Ascending aorta (tissue), 2 donors: ENCODE measurements around the gene ERICH4. TPM values are rescaled to one million over a fixed set of nuclear protein-coding genes. Genes with fewer than 3 reads are reported as not detected.

ENCODE experiments used
- DNase-seq, 2 donors: peaks; one replicate each; pipeline ENCODE4 v3.0.0-alpha.2; 2019; ENCODE audit warnings: low spot score in 2 of 2
- H3K27ac ChIP-seq, 2 donors: fragments of 200-600 bp; sonication (generic); one replicate each; pipeline ENCODE4 v1.5.1; 2016 to 2017; ENCODE audit warnings: mild to moderate bottlenecking in 1 of 2
- H3K27me3 ChIP-seq: fragments of 200-600 bp; sonication (generic); one replicate; pipeline ENCODE4 v1.5.1; 2017
- H3K36me3 ChIP-seq, 2 donors: fragments of 200-600 bp; sonication (generic); one replicate each; pipeline ENCODE4 v1.5.1; 2016
- H3K4me1 ChIP-seq, 2 donors: fragments of 200-600 bp; sonication (generic); one replicate each; pipeline ENCODE4 v1.5.1; 2016 to 2017; ENCODE audit warnings: mild to moderate bottlenecking in 1 of 2
- H3K4me3 ChIP-seq, 2 donors: fragments of 200-600 bp; sonication (generic); one replicate each; pipeline ENCODE4 v1.5.1; 2016 to 2017; ENCODE audit warnings: mild to moderate bottlenecking in 1 of 2
- H3K9me3 ChIP-seq, 2 donors: fragments of 200-600 bp; sonication (generic); one replicate each; pipeline ENCODE4 v1.5.1; 2016
- intact Hi-C: fragments of 100-400 bp; cut with DNase I; formaldehyde crosslinking; loops from one replicate; pipeline ENCODE4 v1.15.1; 2023
- total RNA-seq: library from RNA; depleted of rRNA; stranded (reverse); fragments of >200 nt; gene quantifications from one replicate; pipeline ENCODE4 v1.1.0, GENCODE V29; 2016
- TF ChIP-seq, protein P1 (sequence below), 3 experiments: fragments of 200-600 bp in 2 of 3; fragments of 450-650 bp in 1 of 3; sonication (generic) in 2 of 3; IDR thresholded peaks; one replicate each; pipeline ENCODE4 v1.5.1; 2016 to 2019; ENCODE audit warnings: antibody characterized with exemption in 3 of 3, mild to moderate bottlenecking in 1 of 3, moderate library complexity in 1 of 3

ERICH4 gene
- total RNA-seq, 1 donor from 2014 or later = not detected

DNA sequence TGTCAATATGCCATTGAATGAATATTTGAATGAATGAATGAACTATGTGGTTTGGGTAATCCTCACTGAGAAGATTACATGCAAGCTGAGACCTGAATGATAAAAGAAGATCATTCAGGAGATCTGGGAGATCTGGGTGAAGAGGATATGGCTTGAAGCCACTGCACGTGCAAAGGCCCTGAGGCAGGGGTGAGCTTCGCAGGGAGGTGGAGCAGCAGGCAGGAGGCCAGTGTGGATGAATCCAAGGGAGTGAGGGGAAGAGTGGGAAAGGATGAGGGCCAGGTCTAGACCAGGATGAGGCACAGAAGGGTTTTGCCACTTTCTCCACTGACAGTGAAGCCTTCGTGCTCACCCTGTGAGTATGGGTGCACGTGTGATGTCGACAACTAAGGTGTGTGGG lies 49.9 kb downstream of the ERICH4 start:
- no peak overlapping the region for H3K27ac ChIP-seq
- H3K4me1 ChIP-seq = no peaks in the 10 kb centered on the region
- intact Hi-C loops = no loop called here
- H3K9me3 ChIP-seq = no peaks in the 10 kb centered on the region
- no peaks in the 10 kb centered on the region for H3K27me3 ChIP-seq
- no peak overlapping the region for H3K4me3 ChIP-seq
- TF ChIP-seq, protein P1, sequence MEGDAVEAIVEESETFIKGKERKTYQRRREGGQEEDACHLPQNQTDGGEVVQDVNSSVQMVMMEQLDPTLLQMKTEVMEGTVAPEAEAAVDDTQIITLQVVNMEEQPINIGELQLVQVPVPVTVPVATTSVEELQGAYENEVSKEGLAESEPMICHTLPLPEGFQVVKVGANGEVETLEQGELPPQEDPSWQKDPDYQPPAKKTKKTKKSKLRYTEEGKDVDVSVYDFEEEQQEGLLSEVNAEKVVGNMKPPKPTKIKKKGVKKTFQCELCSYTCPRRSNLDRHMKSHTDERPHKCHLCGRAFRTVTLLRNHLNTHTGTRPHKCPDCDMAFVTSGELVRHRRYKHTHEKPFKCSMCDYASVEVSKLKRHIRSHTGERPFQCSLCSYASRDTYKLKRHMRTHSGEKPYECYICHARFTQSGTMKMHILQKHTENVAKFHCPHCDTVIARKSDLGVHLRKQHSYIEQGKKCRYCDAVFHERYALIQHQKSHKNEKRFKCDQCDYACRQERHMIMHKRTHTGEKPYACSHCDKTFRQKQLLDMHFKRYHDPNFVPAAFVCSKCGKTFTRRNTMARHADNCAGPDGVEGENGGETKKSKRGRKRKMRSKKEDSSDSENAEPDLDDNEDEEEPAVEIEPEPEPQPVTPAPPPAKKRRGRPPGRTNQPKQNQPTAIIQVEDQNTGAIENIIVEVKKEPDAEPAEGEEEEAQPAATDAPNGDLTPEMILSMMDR (IDR thresholded peaks at IDR 0.05) = no peak
- DNase-seq = no peak
- H3K36me3 ChIP-seq = no peaks in the 10 kb centered on the region

Other genes starting within 250 kb of the ERICH4 start
- gene CYP2S1, start 249.9 kb upstream of the ERICH4 start, total RNA-seq = not detected
- gene AXL, start 223.9 kb upstream of the ERICH4 start, total RNA-seq = 122 TPM
- gene HNRNPUL1, start 178.8 kb upstream of the ERICH4 start, total RNA-seq = 81.1 TPM
- gene CCDC97, start 133.0 kb upstream of the ERICH4 start, total RNA-seq = 18.4 TPM
- 103 TPM for gene TGFB1, start 89.2 kb upstream of the ERICH4 start, total RNA-seq
- 17.5 TPM for gene B9D2, start 79.0 kb upstream of the ERICH4 start, total RNA-seq
- gene TMEM91, start 66.6 kb upstream of the ERICH4 start, total RNA-seq = 14.2 TPM
- 30.3 TPM for gene EXOSC5, start 45.8 kb upstream of the ERICH4 start, total RNA-seq
- 28.5 TPM for gene BCKDHA, start 45.3 kb upstream of the ERICH4 start, total RNA-seq
- gene B3GNT8, start 15.8 kb upstream of the ERICH4 start, total RNA-seq = 3.7 TPM
- 21.2 TPM for gene DMAC2, start 3.2 kb upstream of the ERICH4 start, total RNA-seq
- not detected for gene CEACAM21, start 133.0 kb downstream of the ERICH4 start, total RNA-seq
- gene CEACAM4, start 183.9 kb downstream of the ERICH4 start, total RNA-seq = not detected
- gene CEACAM7, start 245.1 kb downstream of the ERICH4 start, total RNA-seq = not detected